PC-9 (cell line): ENCODE measurements around the gene NFASC. TPM values are rescaled to one million over a fixed set of nuclear protein-coding genes. Genes with fewer than 3 reads are reported as not detected.

ENCODE experiments used
- BruUV-seq: library from RNA; stranded (reverse); fragments of 400-500 nt; replicated peaks from 2 replicates; lab custom pipeline; 2021; lab: Mats Ljungman, UMichigan
- CTCF ChIA-PET: fragments of 300-600 bp; sonication (Branson Sonifier 250); formaldehyde crosslinking; loops from one replicate; lab custom pipeline; 2022; ENCODE audit warnings: antibody characterized with exemption; lab: Charles Lee
- POLR2A ChIA-PET: fragments of 300-600 bp; sonication (Branson Sonifier 250); formaldehyde crosslinking; loops from one replicate; lab custom pipeline; 2022; ENCODE audit warnings: antibody characterized with exemption; ENCODE audit not compliant: unreplicated experiment; lab: Charles Lee
- DNase-seq, 2 experiments: peaks; one replicate each; pipeline versions ENCODE4 v3.0.0 to v3.0.0-alpha.2; 2015 to 2022; ENCODE audit warnings: mixed read lengths in 1 of 2
- H2AFZ ChIP-seq: fragments of 200-600 bp; sonication (generic); 2 replicates; pipeline ENCODE4 v1.8.1; 2017; ENCODE audit warnings: antibody characterized with exemption
- H3F3A ChIP-seq: fragments of 200-600 bp; sonication (generic); 2 replicates; pipeline ENCODE4 v1.8.1; 2017; ENCODE audit warnings: antibody characterized with exemption, mild to moderate bottlenecking, low read depth; ENCODE audit not compliant: insufficient read depth
- H3K27ac ChIP-seq: fragments of 200-600 bp; sonication (generic); 2 replicates; pipeline ENCODE4 v1.6.1; 2016; ENCODE audit warnings: mixed run types
- H3K27me3 ChIP-seq: fragments of 200-600 bp; sonication (generic); 2 replicates; pipeline ENCODE4 v1.6.1; 2016; ENCODE audit warnings: low read depth, mixed run types; ENCODE audit not compliant: insufficient read depth
- H3K36me3 ChIP-seq: fragments of 200-600 bp; sonication (generic); 2 replicates; pipeline ENCODE4 v1.6.1; 2016; ENCODE audit warnings: low read depth, mixed run types
- H3K4me1 ChIP-seq: fragments of 200-600 bp; sonication (generic); replicated peaks from 2 replicates; pipeline ENCODE4 v1.6.1; 2016; ENCODE audit warnings: mixed run types; ENCODE audit not compliant: insufficient read depth
- H3K4me2 ChIP-seq: fragments of 200-600 bp; sonication (generic); 2 replicates; pipeline ENCODE4 v1.6.1; 2017; ENCODE audit warnings: mixed run types
- H3K4me3 ChIP-seq: fragments of 200-600 bp; sonication (generic); 2 replicates; pipeline ENCODE4 v1.6.1; 2016; ENCODE audit warnings: mixed run types
- H3K79me2 ChIP-seq: fragments of 200-600 bp; sonication (generic); 2 replicates; pipeline ENCODE4 v1.6.1; 2017; ENCODE audit warnings: low read depth, mixed run types
- H3K9me2 ChIP-seq: fragments of 200-600 bp; sonication (generic); 2 replicates; pipeline ENCODE4 v1.8.1; 2017; ENCODE audit warnings: mild to moderate bottlenecking; ENCODE audit not compliant: insufficient read depth
- H3K9me3 ChIP-seq: fragments of 200-600 bp; sonication (generic); 2 replicates; pipeline ENCODE4 v1.8.1; 2016; ENCODE audit warnings: low read depth; ENCODE audit not compliant: insufficient read depth
- H4K20me1 ChIP-seq: fragments of 200-600 bp; sonication (generic); 2 replicates; pipeline ENCODE4 v1.8.1; 2017; ENCODE audit not compliant: insufficient read depth
- EZH2 ChIP-seq: fragments of 200-600 bp; sonication (generic); IDR thresholded peaks from 2 replicates; pipeline ENCODE4 v1.8.0; 2017; ENCODE audit warnings: antibody characterized with exemption, low read depth
- intact Hi-C: fragments of 100-400 bp; cut with micrococcal nuclease; formaldehyde crosslinking; loops from one replicate; pipeline ENCODE4 v1.10.0; 2022; ENCODE audit not compliant: unreplicated experiment
- total RNA-seq: library from RNA; stranded (reverse); gene quantifications from 2 replicates; pipeline ENCODE4 v1.2.3, GENCODE V29; 2021
- TF ChIP-seq, protein P1 (sequence below): fragments of 200-600 bp; sonication (generic); conservative IDR thresholded peaks from 2 replicates; pipeline ENCODE4 v1.6.1; 2017; ENCODE audit warnings: mixed run types, antibody characterized with exemption, mild to moderate bottlenecking, moderate library complexity

The NFASC gene
- total RNA-seq, 1 experiment from 2014 or later, result not detected

- BruUV-seq, result no TSS peak
- Histone ChIP-seq H3K9me2 (no peaks in the 10 kb centered on the region), H3K4me3 (no peak overlapping the region), H3K9me3 (no peaks in the 10 kb centered on the region), H2AFZ (no peak overlapping the region), H3F3A (no peaks in the 10 kb centered on the region), H3K27ac (no peak overlapping the region), H3K36me3 (no peaks in the 10 kb centered on the region), H3K4me1 (no peaks in the 10 kb centered on the region), H3K4me2 (no peak overlapping the region), H4K20me1 (no peaks in the 10 kb centered on the region), H3K79me2 (no peaks in the 10 kb centered on the region), H3K27me3 (peaks cover 68% of the 10 kb centered on the region)
- intact Hi-C loops, result no loop called here
- TF ChIP-seq, protein P1, sequence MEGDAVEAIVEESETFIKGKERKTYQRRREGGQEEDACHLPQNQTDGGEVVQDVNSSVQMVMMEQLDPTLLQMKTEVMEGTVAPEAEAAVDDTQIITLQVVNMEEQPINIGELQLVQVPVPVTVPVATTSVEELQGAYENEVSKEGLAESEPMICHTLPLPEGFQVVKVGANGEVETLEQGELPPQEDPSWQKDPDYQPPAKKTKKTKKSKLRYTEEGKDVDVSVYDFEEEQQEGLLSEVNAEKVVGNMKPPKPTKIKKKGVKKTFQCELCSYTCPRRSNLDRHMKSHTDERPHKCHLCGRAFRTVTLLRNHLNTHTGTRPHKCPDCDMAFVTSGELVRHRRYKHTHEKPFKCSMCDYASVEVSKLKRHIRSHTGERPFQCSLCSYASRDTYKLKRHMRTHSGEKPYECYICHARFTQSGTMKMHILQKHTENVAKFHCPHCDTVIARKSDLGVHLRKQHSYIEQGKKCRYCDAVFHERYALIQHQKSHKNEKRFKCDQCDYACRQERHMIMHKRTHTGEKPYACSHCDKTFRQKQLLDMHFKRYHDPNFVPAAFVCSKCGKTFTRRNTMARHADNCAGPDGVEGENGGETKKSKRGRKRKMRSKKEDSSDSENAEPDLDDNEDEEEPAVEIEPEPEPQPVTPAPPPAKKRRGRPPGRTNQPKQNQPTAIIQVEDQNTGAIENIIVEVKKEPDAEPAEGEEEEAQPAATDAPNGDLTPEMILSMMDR, result no peak
- no peak for TF ChIP-seq EZH2
- POLR2A ChIA-PET, result no interaction called here
- CTCF ChIA-PET, result no interaction called here
- DNase-seq, result no peak
Observed at GRCh38 chr1:204882479-204882878, 11.8 kb downstream of the NFASC start.

GRCh38 chr1:204883405-204883804 lies 12.7 kb downstream of the NFASC start:
- peaks cover 67% of the 10 kb centered on the region for H3K27me3 ChIP-seq
- H3K9me3 ChIP-seq, result no peaks in the 10 kb centered on the region
- ChIA-PET CTCF (no interaction called here), POLR2A (no interaction called here)
- no peak for DNase-seq
- no peak overlapping the region for H2AFZ ChIP-seq
- no peak overlapping the region for H3K4me3 ChIP-seq
- H3K4me1 ChIP-seq, result no peaks in the 10 kb centered on the region
- intact Hi-C loops, result no loop called here
- no peak overlapping the region for H3K4me2 ChIP-seq
- no peaks in the 10 kb centered on the region for H3F3A ChIP-seq
- no peak overlapping the region for H3K27ac ChIP-seq
- H3K36me3 ChIP-seq, result no peaks in the 10 kb centered on the region
- TF ChIP-seq, protein P1, result no peak
- TF ChIP-seq EZH2, result no peak
- no peaks in the 10 kb centered on the region for H3K79me2 ChIP-seq
- H4K20me1 ChIP-seq, result no peaks in the 10 kb centered on the region
- no TSS peak for BruUV-seq
- no peaks in the 10 kb centered on the region for H3K9me2 ChIP-seq

DNA sequence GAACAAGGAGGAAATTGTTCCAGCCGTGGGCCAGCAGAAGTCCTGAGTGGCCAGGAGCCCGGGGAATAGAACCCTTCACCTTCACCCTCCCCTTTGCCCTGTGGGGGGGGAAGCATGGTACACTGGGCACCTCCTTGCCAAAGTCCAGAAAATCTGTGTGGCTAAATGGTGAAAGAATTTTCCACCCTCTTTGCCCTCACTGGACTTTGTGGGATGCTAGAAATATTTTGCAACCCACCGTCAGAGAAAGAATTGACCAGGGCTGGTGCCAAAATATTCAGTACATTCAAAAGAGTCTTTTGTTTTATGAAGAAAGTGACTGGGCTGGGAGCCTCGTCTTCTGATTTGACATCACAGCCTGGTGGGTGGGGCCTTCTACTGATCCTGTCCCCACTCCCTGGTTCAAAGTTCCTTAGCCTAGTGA lies 14.6 kb downstream of the NFASC start:
- intact Hi-C loops, result no loop called here
- H4K20me1 ChIP-seq, result 0 out of 2 replicates have a peak, but pooled peaks cover 5% of the 10 kb centered on the region
- no peaks in the 10 kb centered on the region for H3K9me3 ChIP-seq
- peaks cover 70% of the 10 kb centered on the region for H3K27me3 ChIP-seq
- H2AFZ ChIP-seq, result no peak overlapping the region
- H3K4me1 ChIP-seq, result no peaks in the 10 kb centered on the region
- POLR2A ChIA-PET, result no interaction called here
- no peak overlapping the region for H3K4me2 ChIP-seq
- no peaks in the 10 kb centered on the region for H3K9me2 ChIP-seq
- H3K36me3 ChIP-seq, result no peaks in the 10 kb centered on the region
- no peak for DNase-seq
- BruUV-seq, result no TSS peak
- no peaks in the 10 kb centered on the region for H3F3A ChIP-seq
- H3K79me2 ChIP-seq, result no peaks in the 10 kb centered on the region
- no peak overlapping the region for H3K27ac ChIP-seq
- CTCF ChIA-PET, result interaction anchor here (0.6 kb wide), 1 partner anchor 177 kb away, joined by 3 read pairs; no protein-coding TSS in a partner anchor
- no peak for TF ChIP-seq EZH2
- TF ChIP-seq, protein P1, result no peak
- H3K4me3 ChIP-seq, result no peak overlapping the region
